NCI-H2196 (cell line): ENCODE results near the gene CACNA1B.

Experiments
- DNase-seq: peaks from one replicate; lab custom pipeline; 2025; ENCODE audit not compliant: unreplicated experiment; lab: John Stamatoyannopoulos, UW

CACNA1B gene

GRCh38 chr9:138049779-138050471 is 172.3 kb downstream of the CACNA1B start:
- no peak for DNase-seq

- DNase-seq, result no peak
Measured at GRCh38 chr9:138050472-138051330, 173.1 kb downstream of the CACNA1B start.

GRCh38 chr9:138051586-138052321 is 174.2 kb downstream of the CACNA1B start:
- DNase-seq, result no peak

GRCh38 chr9:138052322-138052615 is 174.7 kb downstream of the CACNA1B start:
- DNase-seq, result no peak

- no peak for DNase-seq
Measured at GRCh38 chr9:138052635-138053320, 175.2 kb downstream of the CACNA1B start.

- DNase-seq, result no peak
Measured at GRCh38 chr9:138053321-138053868, 175.8 kb downstream of the CACNA1B start.

GRCh38 chr9:138053996-138054752 is 176.6 kb downstream of the CACNA1B start:
- no peak for DNase-seq

- no peak for DNase-seq
Measured at GRCh38 chr9:138057726-138058125, 180.1 kb downstream of the CACNA1B start.

- no peak for DNase-seq
Measured at GRCh38 chr9:138058181-138058580, 180.6 kb downstream of the CACNA1B start.

- DNase-seq, result no peak
Measured at GRCh38 chr9:138059196-138059595, 181.6 kb downstream of the CACNA1B start.

- DNase-seq, result no peak
Measured at GRCh38 chr9:138060365-138060764, 182.8 kb downstream of the CACNA1B start.

GRCh38 chr9:138060881-138061280 is 183.3 kb downstream of the CACNA1B start:
- no peak for DNase-seq

- no peak for DNase-seq
Measured at GRCh38 chr9:138061631-138062030, 184.0 kb downstream of the CACNA1B start.

GRCh38 chr9:138062196-138062595 is 184.6 kb downstream of the CACNA1B start:
- no peak for DNase-seq

- no peak for DNase-seq
Measured at GRCh38 chr9:138063033-138063432, 185.5 kb downstream of the CACNA1B start.

- no peak for DNase-seq
Measured at GRCh38 chr9:138063785-138064184, 186.2 kb downstream of the CACNA1B start.

- DNase-seq, result no peak
Measured at GRCh38 chr9:138064547-138064946, 187.0 kb downstream of the CACNA1B start.

- DNase-seq, result no peak
Measured at GRCh38 chr9:138065287-138065686, 187.7 kb downstream of the CACNA1B start.

GRCh38 chr9:138066049-138066448 is 188.5 kb downstream of the CACNA1B start:
- no peak for DNase-seq
